Transverse colon (tissue), 4 donors: Measurements from ENCODE around the gene COL23A1. TPM values are rescaled to one million over a fixed set of nuclear protein-coding genes. Genes with fewer than 3 reads are reported as not detected.
A peak's percentile ranks its signal among the peaks of the same experiment; 100 is the strongest.

Experiments used
- DNase-seq: peaks from one replicate; pipeline ENCODE4 v3.0.0-alpha.2; 2019
- H3K27ac ChIP-seq, 4 donors: fragments of 200-600 bp; sonication (generic); 2 replicates each; pipeline ENCODE4 v1.5.1; 2016 to 2018; ENCODE audit warnings: inconsistent platforms in 4 of 4
- H3K27me3 ChIP-seq: fragments of 200-600 bp; sonication (generic); 2 replicates; pipeline ENCODE4 v1.5.1; 2017; ENCODE audit warnings: inconsistent platforms
- H3K36me3 ChIP-seq, 4 donors: fragments of 200-600 bp; sonication (generic); 2 replicates each; pipeline ENCODE4 v1.5.1; 2017 to 2019; ENCODE audit warnings: inconsistent platforms in 4 of 4
- H3K4me1 ChIP-seq, 4 donors: fragments of 200-600 bp; sonication (generic); 2 replicates each; pipeline ENCODE4 v1.5.1; 2017 to 2020; ENCODE audit warnings: inconsistent platforms in 4 of 4
- H3K4me3 ChIP-seq, 4 donors: fragments of 200-600 bp; sonication (generic); 1 replicate in 1 of 4; 2 replicates in 3 of 4; pipeline versions ENCODE4 v1.5.1 to v1.6.1; 2017 to 2019; ENCODE audit warnings: inconsistent platforms in 4 of 4
- H3K9me3 ChIP-seq, 2 donors: fragments of 200-600 bp; sonication (generic); 2 replicates each; pipeline ENCODE4 v1.5.1; 2017 to 2019; ENCODE audit warnings: inconsistent platforms in 2 of 2
- CTCF ChIP-seq, 5 experiments: fragments of 200-600 bp in 3 of 5; fragments of 450-650 bp in 2 of 5; sonication (generic) in 3 of 5; IDR thresholded peaks; 1 replicate in 2 of 5; 2 replicates in 3 of 5; pipeline ENCODE4 v1.5.1; 2016 to 2017; ENCODE audit warnings: antibody characterized with exemption in 5 of 5, inconsistent platforms in 3 of 5, mild to moderate bottlenecking in 2 of 5, moderate library complexity in 1 of 5
- EP300 ChIP-seq: sonication (generic); formaldehyde crosslinking; IDR thresholded peaks from one replicate; pipeline ENCODE4 v1.6.1; 2017; ENCODE audit warnings: antibody characterized with exemption, low read depth
- POLR2A ChIP-seq: fragments of 450-650 bp; IDR thresholded peaks from one replicate; pipeline ENCODE4 v1.6.1; 2016; ENCODE audit warnings: antibody characterized with exemption, mild to moderate bottlenecking, moderate library complexity
- POLR2AphosphoS5 ChIP-seq, 3 donors: sonication (generic); formaldehyde crosslinking; IDR thresholded peaks; one replicate each; pipeline ENCODE4 v1.6.1; 2016; ENCODE audit warnings: antibody characterized with exemption in 3 of 3
- WGBS, 2 donors: methylation state at CpG; one replicate each; pipeline ENCODE4 v1.1.5; 2018; ENCODE audit warnings: low coverage in 1 of 2; 5-methylcytosine and 5-hydroxymethylcytosine counted together
- in situ Hi-C, 4 donors: fragments of 200-750 bp; cut with MboI; loops; one replicate each; pipeline versions ENCODE4 v1.15.0 to v1.15.1; 2017; ENCODE audit warnings: low sequenced_read_pairs in 3 of 4, low pct_ligation_motif_present in 1 of 4, low pct_unique_long_range_greater_than_20kb in 1 of 4
- intact Hi-C: fragments of 100-400 bp; cut with DNase I; formaldehyde crosslinking; loops from one replicate; pipeline ENCODE4 v1.15.1; 2023; ENCODE audit warnings: low total_unique reads
- total RNA-seq, 4 donors: library from RNA; depleted of rRNA; stranded (reverse); fragments of >200 nt; gene quantifications; one replicate each; pipeline ENCODE4 v1.1.0, GENCODE V29; 2016

The COL23A1 gene
- total RNA-seq, 4 donors from 2014 or later, result 0.14 to 2.2 (median 1.4) TPM; not detected in 1

- TF ChIP-seq POLR2AphosphoS5 (IDR thresholded peaks at IDR 0.05) (no peak), CTCF (IDR thresholded peaks at IDR 0.05) (no peak), POLR2A (no peak), EP300 (no peak)
- no peak overlapping the region for H3K4me3 ChIP-seq
- H3K27me3 ChIP-seq, result no peaks in the 10 kb centered on the region
- in situ Hi-C loops, result no loop called here
- DNase-seq, result no peak
- peaks cover 0 to 10% (median 3%) of the 10 kb centered on the region in 4 donors for H3K4me1 ChIP-seq
- intact Hi-C loops, result no loop called here
- no peak overlapping the region for H3K27ac ChIP-seq
- 85 to 91% methylated on average over 4 to 28 of the region's 28 CpGs for WGBS, 2 donors
- H3K9me3 ChIP-seq, result no peaks in the 10 kb centered on the region
- no peaks in the 10 kb centered on the region for H3K36me3 ChIP-seq
These were observed 120.9 kb downstream of the COL23A1 start for GRCh38 chr5:178469011-178469974.

- H3K4me3 ChIP-seq, result no peak overlapping the region
- H3K36me3 ChIP-seq, result no peaks in the 10 kb centered on the region
- TF ChIP-seq POLR2AphosphoS5 (IDR thresholded peaks at IDR 0.05) (no peak), EP300 (no peak), CTCF (IDR thresholded peaks at IDR 0.05) (no peak), POLR2A (no peak)
- peak overlapping the region; percentile 40 to 60 (median 53) for H3K27ac ChIP-seq
- H3K27me3 ChIP-seq, result no peaks in the 10 kb centered on the region
- in situ Hi-C loops (no loop called here), intact Hi-C loops (no loop called here)
- peaks cover 0 to 10% (median 3%) of the 10 kb centered on the region in 4 donors for H3K4me1 ChIP-seq
- WGBS, 2 donors, result 62 to 74% methylated on average over 5 to 18 of the region's 18 CpGs
- no peaks in the 10 kb centered on the region for H3K9me3 ChIP-seq
- no peak for DNase-seq
These were observed 122.0 kb downstream of the COL23A1 start for GRCh38 chr5:178468196-178468685.

DNA sequence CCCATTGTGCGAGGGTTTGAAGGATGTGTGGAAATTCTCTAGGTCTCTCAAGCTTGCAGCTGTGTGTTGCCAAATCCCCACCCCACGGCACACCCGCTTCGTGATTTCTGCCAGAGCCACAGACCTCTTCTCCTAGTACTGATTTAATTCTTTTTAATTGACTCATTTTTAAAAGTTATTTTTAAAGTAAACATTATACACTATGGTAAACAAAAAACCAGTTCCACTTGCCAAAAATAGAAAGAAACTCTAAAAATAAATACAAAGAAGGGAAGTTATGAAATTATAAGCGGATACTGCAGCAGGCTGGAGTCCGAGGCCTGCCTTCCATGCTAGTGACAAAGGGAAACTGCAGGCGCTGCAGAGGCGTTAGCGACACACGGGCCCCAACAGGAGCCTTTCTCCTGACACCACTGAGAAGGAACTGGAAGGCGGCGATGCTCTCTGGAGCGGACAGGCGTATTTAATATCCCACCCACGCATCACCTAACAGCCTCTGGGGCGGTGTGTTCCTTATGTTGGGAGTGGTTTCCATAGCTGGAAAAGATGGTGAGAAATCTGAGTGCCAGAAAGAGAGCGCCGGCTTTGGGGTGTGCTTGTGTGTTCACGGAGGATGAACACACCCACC, 122.5 kb downstream of the COL23A1 start:
- TF ChIP-seq EP300, result no peak
- TF ChIP-seq POLR2AphosphoS5 (IDR thresholded peaks at IDR 0.05), result no peak
- no peak for TF ChIP-seq CTCF (IDR thresholded peaks at IDR 0.05)
- TF ChIP-seq POLR2A, result no peak
- Histone ChIP-seq H3K36me3 (no peaks in the 10 kb centered on the region), H3K9me3 (no peaks in the 10 kb centered on the region), H3K27me3 (no peaks in the 10 kb centered on the region), H3K4me3 (no peak overlapping the region), H3K27ac (peak overlapping the region; percentile 40 to 60 (median 53)), H3K4me1 (peaks cover 0 to 10% (median 3%) of the 10 kb centered on the region in 4 donors)
- peak; percentile 46 for DNase-seq
- in situ Hi-C loops, result no loop called here
- WGBS, 2 donors, result 58 to 59% methylated on average over 7 to 19 of the region's 19 CpGs
- intact Hi-C loops, result no loop called here

- TF ChIP-seq POLR2AphosphoS5 (IDR thresholded peaks at IDR 0.05) (no peak), CTCF (IDR thresholded peaks at IDR 0.05) (no peak)
- in situ Hi-C loops, result no loop called here
These were observed 123.0 kb downstream of the COL23A1 start for GRCh38 chr5:178467205-178467567.

More at GRCh38 chr5:178467205-178467567, 123.0 kb downstream of the COL23A1 start:
- Histone ChIP-seq H3K4me1 (peaks cover 0 to 10% (median 3%) of the 10 kb centered on the region in 4 donors), H3K36me3 (no peaks in the 10 kb centered on the region), H3K27me3 (no peaks in the 10 kb centered on the region), H3K27ac (peak overlapping the region; percentile 24 to 60 (median 43)), H3K9me3 (no peaks in the 10 kb centered on the region), H3K4me3 (no peak overlapping the region)
- intact Hi-C loops, result no loop called here
- DNase-seq, result no peak
- WGBS, 2 donors, result 47% methylated on average over 6 of the region's 7 CpGs; no CpG with 5 or more reads in 1 of the 2 donors
